ENCODE data around the gene WFIKKN1. TPM values are rescaled to one million over a fixed set of nuclear protein-coding genes. Genes with fewer than 3 reads are reported as not detected.
A peak's percentile ranks its signal among the peaks of the same experiment; 100 is the strongest.

Gene WFIKKN1, protein sequence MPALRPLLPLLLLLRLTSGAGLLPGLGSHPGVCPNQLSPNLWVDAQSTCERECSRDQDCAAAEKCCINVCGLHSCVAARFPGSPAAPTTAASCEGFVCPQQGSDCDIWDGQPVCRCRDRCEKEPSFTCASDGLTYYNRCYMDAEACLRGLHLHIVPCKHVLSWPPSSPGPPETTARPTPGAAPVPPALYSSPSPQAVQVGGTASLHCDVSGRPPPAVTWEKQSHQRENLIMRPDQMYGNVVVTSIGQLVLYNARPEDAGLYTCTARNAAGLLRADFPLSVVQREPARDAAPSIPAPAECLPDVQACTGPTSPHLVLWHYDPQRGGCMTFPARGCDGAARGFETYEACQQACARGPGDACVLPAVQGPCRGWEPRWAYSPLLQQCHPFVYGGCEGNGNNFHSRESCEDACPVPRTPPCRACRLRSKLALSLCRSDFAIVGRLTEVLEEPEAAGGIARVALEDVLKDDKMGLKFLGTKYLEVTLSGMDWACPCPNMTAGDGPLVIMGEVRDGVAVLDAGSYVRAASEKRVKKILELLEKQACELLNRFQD
- polyA plus RNA-seq (2013, experiment 1 of 4): 23.1 TPM
- 30.3 TPM for polyA plus RNA-seq (2013, experiment 2 of 4)
- polyA plus RNA-seq (2013, experiment 3 of 4): 31.3 TPM
- 34.0 TPM for polyA plus RNA-seq (2013, experiment 4 of 4)

DNA sequence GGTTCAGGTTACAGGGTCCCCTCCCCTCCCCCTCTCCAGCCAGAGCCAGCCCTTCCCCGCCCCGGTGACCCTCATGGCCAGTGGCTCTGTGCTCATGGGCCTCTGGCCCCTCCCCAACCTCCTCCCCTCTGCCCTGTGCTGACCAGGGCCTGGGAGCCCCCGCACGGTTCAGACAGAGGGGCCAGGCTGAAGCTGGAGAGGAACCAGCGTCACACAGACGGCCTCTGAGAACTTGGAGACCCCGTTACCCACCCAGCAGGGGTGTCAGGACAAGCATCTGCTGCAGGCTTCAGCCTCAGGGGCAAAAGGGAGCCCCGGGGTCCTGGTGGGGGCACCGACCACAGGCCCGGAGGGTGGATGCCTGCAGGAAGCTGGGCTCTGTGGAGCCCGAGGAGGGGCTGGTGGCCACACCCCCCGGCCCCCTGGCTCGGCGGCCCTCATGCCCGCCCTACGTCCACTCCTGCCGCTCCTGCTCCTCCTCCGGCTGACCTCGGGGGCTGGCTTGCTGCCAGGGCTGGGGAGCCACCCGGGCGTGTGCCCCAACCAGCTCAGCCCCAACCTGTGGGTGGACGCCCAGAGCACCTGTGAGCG lies at the start of gene WFIKKN1:
Gene WFIKKN1 (plus strand): TSS at position 171 of the 591 bp plus-strand sequence. CDS start 269 bp downstream, at position 440.
- Histone ChIP-seq H3K36me3 (ENCODE audit: control insufficient read depth, insufficient read depth, low read length) (peaks cover 8% of the 10 kb centered on the region), H3K4me3 (ENCODE audit: insufficient read depth, low read depth, low read length) (peak within 1 kb of the TSS; percentile 58), H3K4me1 (ENCODE audit: control insufficient read depth, insufficient read depth, low read length) (peaks cover 44% of the 10 kb centered on the region), H3K9me3 (ENCODE audit: control insufficient read depth, low read length) (no peaks in the 10 kb centered on the region), H3K27me3 (ENCODE audit: control insufficient read depth, insufficient read depth, low read length, poor library complexity, severe bottlenecking) (no peaks in the 10 kb centered on the region), H3K27ac (ENCODE audit: insufficient read depth, low read depth, low read length, poor library complexity, severe bottlenecking) (peak within 1 kb of the TSS; percentile 97)
- WGBS, 2 experiments: 6 to 7% methylated on average over 23 of the region's 23 CpGs

GRCh38 chr16:582218-582613 lies 48.6 kb upstream of the WFIKKN1 start:
- 84 to 87% methylated on average over 18 of the region's 18 CpGs for WGBS, 2 experiments
- Histone ChIP-seq H3K4me3 (ENCODE audit: insufficient read depth, low read depth, low read length) (no peak overlapping the region), H3K27me3 (ENCODE audit: control insufficient read depth, insufficient read depth, low read length, poor library complexity, severe bottlenecking) (peaks cover 33% of the 10 kb centered on the region), H3K4me1 (ENCODE audit: control insufficient read depth, insufficient read depth, low read length) (peaks cover 7% of the 10 kb centered on the region), H3K9me3 (ENCODE audit: control insufficient read depth, low read length) (no peaks in the 10 kb centered on the region), H3K27ac (ENCODE audit: insufficient read depth, low read depth, low read length, poor library complexity, severe bottlenecking) (no peak overlapping the region), H3K36me3 (ENCODE audit: control insufficient read depth, insufficient read depth, low read length) (no peaks in the 10 kb centered on the region)

- H3K27ac ChIP-seq (ENCODE audit: insufficient read depth, low read depth, low read length, poor library complexity, severe bottlenecking): no peak overlapping the region
- 88 to 89% methylated on average over 21 of the region's 21 CpGs for WGBS, 2 experiments
- peaks cover 34% of the 10 kb centered on the region for H3K27me3 ChIP-seq (ENCODE audit: control insufficient read depth, insufficient read depth, low read length, poor library complexity, severe bottlenecking)
- H3K4me1 ChIP-seq (ENCODE audit: control insufficient read depth, insufficient read depth, low read length): peaks cover 7% of the 10 kb centered on the region
- no peaks in the 10 kb centered on the region for H3K9me3 ChIP-seq (ENCODE audit: control insufficient read depth, low read length)
- H3K4me3 ChIP-seq (ENCODE audit: insufficient read depth, low read depth, low read length): no peak overlapping the region
- no peaks in the 10 kb centered on the region for H3K36me3 ChIP-seq (ENCODE audit: control insufficient read depth, insufficient read depth, low read length)
Measured at GRCh38 chr16:582614-583331, 48.0 kb upstream of the WFIKKN1 start.

GRCh38 chr16:583470-583814 lies 47.3 kb upstream of the WFIKKN1 start:
- H3K4me1 ChIP-seq (ENCODE audit: control insufficient read depth, insufficient read depth, low read length): peaks cover 7% of the 10 kb centered on the region
- H3K27ac ChIP-seq (ENCODE audit: insufficient read depth, low read depth, low read length, poor library complexity, severe bottlenecking): no peak overlapping the region
- H3K9me3 ChIP-seq (ENCODE audit: control insufficient read depth, low read length): no peaks in the 10 kb centered on the region
- H3K27me3 ChIP-seq (ENCODE audit: control insufficient read depth, insufficient read depth, low read length, poor library complexity, severe bottlenecking): peaks cover 34% of the 10 kb centered on the region
- H3K36me3 ChIP-seq (ENCODE audit: control insufficient read depth, insufficient read depth, low read length): no peaks in the 10 kb centered on the region
- WGBS, 2 experiments: 26 to 28% methylated on average over 16 of the region's 16 CpGs
- H3K4me3 ChIP-seq (ENCODE audit: insufficient read depth, low read depth, low read length): no peak overlapping the region

DNA sequence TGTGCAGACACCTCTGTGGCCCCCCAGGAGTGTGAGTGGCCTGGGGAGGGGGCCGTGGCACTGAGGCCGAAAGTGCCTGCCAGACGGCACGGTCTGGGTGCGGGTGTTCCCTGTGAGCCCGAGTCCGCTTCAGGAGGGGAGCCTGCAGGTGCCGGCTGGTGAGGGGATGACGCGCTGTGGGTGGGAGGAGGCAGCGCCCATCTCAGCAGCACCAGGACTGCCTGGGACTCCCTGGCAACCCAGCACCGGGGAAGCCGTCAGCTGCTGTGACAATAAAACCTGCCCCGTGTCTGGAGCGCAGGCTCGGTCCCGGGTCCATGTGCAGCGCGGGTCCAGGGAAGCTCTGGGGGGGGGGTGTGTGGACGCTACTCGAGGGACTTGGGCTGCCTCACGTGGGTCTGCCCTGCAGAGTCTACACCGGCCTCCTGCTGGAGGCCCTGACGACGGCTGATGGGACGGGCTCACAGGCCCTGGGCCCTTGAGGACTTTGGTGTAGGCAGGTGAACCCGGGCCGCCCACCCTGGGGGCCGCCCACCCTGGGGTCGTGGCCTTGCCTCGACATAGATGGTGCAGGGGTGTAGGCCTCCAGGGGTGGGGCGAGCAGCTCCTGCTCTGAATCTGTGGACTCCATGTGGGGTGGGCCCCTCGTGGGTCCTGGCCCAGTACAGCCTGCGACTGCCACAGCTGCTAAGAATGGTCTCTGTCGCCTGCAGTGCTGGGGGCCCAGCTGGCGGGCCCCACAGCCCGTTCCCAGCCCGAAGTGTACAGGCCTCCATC lies 46.8 kb upstream of the WFIKKN1 start:
- Histone ChIP-seq H3K36me3 (ENCODE audit: control insufficient read depth, insufficient read depth, low read length) (no peaks in the 10 kb centered on the region), H3K9me3 (ENCODE audit: control insufficient read depth, low read length) (no peaks in the 10 kb centered on the region), H3K4me3 (ENCODE audit: insufficient read depth, low read depth, low read length) (no peak overlapping the region), H3K4me1 (ENCODE audit: control insufficient read depth, insufficient read depth, low read length) (peaks cover 7% of the 10 kb centered on the region), H3K27me3 (ENCODE audit: control insufficient read depth, insufficient read depth, low read length, poor library complexity, severe bottlenecking) (peaks cover 34% of the 10 kb centered on the region), H3K27ac (ENCODE audit: insufficient read depth, low read depth, low read length, poor library complexity, severe bottlenecking) (no peak overlapping the region)
- whole genome bisulfite sequencing, 2 experiments: 52 to 57% methylated on average over 38 of the region's 38 CpGs

GRCh38 chr16:585351-585750 lies 45.4 kb upstream of the WFIKKN1 start:
- no peaks in the 10 kb centered on the region for H3K36me3 ChIP-seq (ENCODE audit: control insufficient read depth, insufficient read depth, low read length)
- 47 to 57% methylated on average over 10 of the region's 10 CpGs for WGBS, 2 experiments
- peaks cover 34% of the 10 kb centered on the region for H3K27me3 ChIP-seq (ENCODE audit: control insufficient read depth, insufficient read depth, low read length, poor library complexity, severe bottlenecking)
- H3K4me3 ChIP-seq (ENCODE audit: insufficient read depth, low read depth, low read length): no peak overlapping the region
- no peaks in the 10 kb centered on the region for H3K9me3 ChIP-seq (ENCODE audit: control insufficient read depth, low read length)
- no peak overlapping the region for H3K27ac ChIP-seq (ENCODE audit: insufficient read depth, low read depth, low read length, poor library complexity, severe bottlenecking)
- H3K4me1 ChIP-seq (ENCODE audit: control insufficient read depth, insufficient read depth, low read length): peaks cover 7% of the 10 kb centered on the region

GRCh38 chr16:586047-586644 lies 44.6 kb upstream of the WFIKKN1 start:
- Histone ChIP-seq H3K27me3 (ENCODE audit: control insufficient read depth, insufficient read depth, low read length, poor library complexity, severe bottlenecking) (peaks cover 42% of the 10 kb centered on the region), H3K27ac (ENCODE audit: insufficient read depth, low read depth, low read length, poor library complexity, severe bottlenecking) (no peak overlapping the region), H3K36me3 (ENCODE audit: control insufficient read depth, insufficient read depth, low read length) (no peaks in the 10 kb centered on the region), H3K9me3 (ENCODE audit: control insufficient read depth, low read length) (no peaks in the 10 kb centered on the region), H3K4me1 (ENCODE audit: control insufficient read depth, insufficient read depth, low read length) (peaks cover 13% of the 10 kb centered on the region), H3K4me3 (ENCODE audit: insufficient read depth, low read depth, low read length) (no peak overlapping the region)
- 72 to 74% methylated on average over 16 of the region's 16 CpGs for WGBS, 2 experiments

DNA sequence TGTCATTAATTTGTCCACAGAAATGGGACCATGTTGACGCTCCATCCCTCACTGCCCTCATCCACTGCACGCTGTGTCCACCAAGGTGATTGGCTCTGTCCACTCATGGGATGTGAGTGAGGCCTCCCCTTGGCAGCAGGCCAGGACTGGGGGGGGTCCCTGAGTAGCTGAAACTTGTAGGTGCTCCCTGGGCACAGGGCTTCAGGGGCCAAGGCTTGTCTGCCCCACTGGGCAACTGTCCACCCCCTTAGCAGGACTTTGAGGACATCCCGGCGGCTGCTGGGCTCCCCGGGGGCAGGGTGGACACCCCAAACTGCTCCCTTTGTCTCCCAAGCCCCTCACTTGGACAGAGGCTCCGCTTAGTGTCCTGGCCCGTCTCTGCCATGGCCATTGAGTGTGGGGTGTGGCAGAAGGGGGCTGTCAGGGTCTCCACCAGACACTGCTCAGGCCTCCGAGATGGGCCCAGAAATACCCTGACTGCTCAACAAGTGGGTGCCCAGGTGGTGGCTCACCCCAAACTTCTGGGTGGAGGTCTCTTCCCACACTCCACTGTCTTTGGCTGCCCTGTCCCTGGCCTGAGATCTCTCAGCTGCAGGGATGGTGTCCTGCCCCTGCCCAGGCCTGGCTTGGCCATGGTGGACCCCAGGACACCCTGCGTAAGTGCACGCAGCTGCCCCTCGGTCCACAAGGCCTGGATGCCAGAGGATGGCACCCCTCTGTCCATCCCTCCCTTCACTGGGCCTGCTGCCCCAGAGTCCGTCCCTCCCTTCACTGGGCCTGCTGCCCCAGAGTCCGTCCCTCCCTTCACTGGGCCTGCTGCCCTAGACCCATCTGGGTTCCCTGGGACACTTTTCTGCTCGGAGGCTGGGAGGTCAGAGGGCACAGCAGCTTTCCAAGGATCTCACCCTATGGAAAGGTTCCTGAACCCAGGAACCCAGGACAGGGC lies 43.9 kb upstream of the WFIKKN1 start:
- Histone ChIP-seq H3K4me1 (ENCODE audit: control insufficient read depth, insufficient read depth, low read length) (peaks cover 15% of the 10 kb centered on the region), H3K9me3 (ENCODE audit: control insufficient read depth, low read length) (no peaks in the 10 kb centered on the region), H3K27me3 (ENCODE audit: control insufficient read depth, insufficient read depth, low read length, poor library complexity, severe bottlenecking) (peaks cover 44% of the 10 kb centered on the region), H3K36me3 (ENCODE audit: control insufficient read depth, insufficient read depth, low read length) (no peaks in the 10 kb centered on the region), H3K4me3 (ENCODE audit: insufficient read depth, low read depth, low read length) (no peak overlapping the region), H3K27ac (ENCODE audit: insufficient read depth, low read depth, low read length, poor library complexity, severe bottlenecking) (no peak overlapping the region)
- WGBS, 2 experiments: 90 to 94% methylated on average over 14 of the region's 14 CpGs

- Histone ChIP-seq H3K27me3 (ENCODE audit: control insufficient read depth, insufficient read depth, low read length, poor library complexity, severe bottlenecking) (peaks cover 42% of the 10 kb centered on the region), H3K36me3 (ENCODE audit: control insufficient read depth, insufficient read depth, low read length) (no peaks in the 10 kb centered on the region), H3K27ac (ENCODE audit: insufficient read depth, low read depth, low read length, poor library complexity, severe bottlenecking) (peak overlapping the region; percentile 87), H3K4me1 (ENCODE audit: control insufficient read depth, insufficient read depth, low read length) (peaks cover 12% of the 10 kb centered on the region), H3K9me3 (ENCODE audit: control insufficient read depth, low read length) (no peaks in the 10 kb centered on the region), H3K4me3 (ENCODE audit: insufficient read depth, low read depth, low read length) (peak overlapping the region; percentile 92)
- WGBS, 2 experiments: 1% methylated on average over 21 of the region's 21 CpGs
Measured at GRCh38 chr16:588639-588888, 42.2 kb upstream of the WFIKKN1 start.
